HG03060 (cell line): ENCODE data around the gene PITPNB.

Source experiments
- ATAC-seq: cut with Tn5 transposase; IDR thresholded peaks from one replicate; pipeline ENCODE4 v1.9.1; 2021; ENCODE audit warnings: low read depth, moderate number of reproducible peaks; ENCODE audit not compliant: unreplicated experiment

Gene PITPNB

DNA sequence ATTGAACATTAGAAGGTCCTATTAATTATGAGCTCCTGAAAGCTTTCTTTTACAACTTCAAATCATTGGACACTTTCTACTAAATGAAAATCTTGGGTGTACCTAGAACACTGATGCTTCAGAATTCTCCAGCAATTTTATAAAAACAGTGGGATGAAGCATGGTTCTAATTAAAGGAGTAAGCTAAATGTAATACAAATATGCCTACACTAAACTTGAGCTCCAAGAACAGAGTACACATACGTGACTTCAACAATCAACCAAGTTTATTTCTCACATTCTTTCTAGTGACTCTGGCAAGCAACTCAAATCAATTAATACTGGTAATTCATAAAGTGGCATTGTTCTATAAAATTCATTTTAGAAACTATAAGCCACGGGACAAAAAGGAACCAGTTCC, 55.5 kb downstream of the PITPNB start:
- no peak for ATAC-seq

DNA sequence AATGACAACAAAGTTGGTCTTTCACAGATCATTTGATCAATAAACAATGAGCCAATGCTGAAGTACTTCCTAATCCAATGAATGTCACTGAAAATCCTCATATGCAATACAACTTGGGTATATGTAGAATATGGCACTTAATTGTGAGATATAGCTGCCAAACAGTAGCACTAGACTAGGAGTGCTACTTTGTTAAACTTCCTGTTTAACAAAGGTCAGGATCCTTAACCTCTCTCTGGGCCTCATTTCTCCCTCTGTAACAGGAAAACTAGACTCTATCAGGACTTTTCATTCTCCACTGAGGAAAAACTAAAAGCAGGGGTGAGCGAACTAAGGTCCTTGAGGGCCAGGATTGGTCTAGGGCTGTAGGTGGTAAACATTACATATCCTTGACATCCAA, 56.1 kb downstream of the PITPNB start:
- ATAC-seq, result no peak

DNA sequence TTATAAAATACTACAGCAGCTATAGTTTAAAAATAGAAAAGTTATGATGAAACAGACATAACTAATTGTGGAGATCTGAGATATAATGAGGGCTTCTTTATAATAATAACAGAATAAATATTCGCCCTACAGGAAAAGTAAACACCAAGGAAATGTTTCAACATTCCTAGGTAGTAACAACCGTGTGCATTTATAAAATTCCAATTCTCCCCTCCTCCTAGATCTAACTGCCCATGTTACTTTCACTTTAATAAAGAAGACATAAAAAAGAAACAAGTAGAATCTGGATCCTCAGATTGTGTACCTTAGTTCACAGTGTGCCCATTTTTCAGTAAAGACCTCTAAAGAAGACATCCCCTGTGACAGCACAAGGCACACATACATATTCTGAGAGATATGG, 59.7 kb downstream of the PITPNB start:
- no peak for ATAC-seq

DNA sequence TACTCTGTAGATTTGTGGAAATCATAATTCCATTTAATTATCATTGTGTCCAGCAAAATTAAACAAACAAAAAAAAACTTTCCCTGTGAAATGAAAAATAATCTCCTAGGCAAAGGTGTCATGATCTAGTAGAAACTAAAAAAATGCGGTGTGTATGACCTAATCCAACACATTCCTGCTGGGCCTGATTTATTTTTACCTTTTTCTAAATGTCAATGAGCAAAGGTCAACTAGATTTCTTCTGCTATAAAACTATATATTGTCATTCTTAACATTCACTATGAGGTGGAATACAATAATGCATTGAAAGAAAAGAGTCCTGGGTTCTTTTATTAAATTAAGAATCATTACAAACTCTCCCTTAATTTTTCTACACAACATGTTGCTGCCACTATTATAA, 60.4 kb downstream of the PITPNB start:
- ATAC-seq, result no peak

DNA sequence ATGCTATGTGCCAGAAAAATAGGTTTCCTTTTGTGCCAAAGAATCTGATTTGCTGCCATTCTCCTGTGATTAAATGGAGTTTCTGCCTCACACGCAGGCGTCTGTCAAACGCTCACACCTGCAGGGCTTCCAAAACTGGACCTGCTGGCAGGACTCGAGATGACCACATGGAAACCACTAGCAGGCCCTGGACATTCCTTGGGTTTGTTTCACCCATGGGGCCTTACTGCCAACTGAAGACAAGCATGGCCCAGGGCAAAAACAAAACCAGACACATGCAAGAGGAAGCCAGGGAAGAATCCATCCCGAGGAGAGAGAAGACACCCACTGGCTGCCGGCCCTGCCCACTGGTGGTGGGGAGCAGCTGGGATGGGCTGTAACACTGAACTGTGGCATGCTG, 61.6 kb downstream of the PITPNB start:
- no peak for ATAC-seq

DNA sequence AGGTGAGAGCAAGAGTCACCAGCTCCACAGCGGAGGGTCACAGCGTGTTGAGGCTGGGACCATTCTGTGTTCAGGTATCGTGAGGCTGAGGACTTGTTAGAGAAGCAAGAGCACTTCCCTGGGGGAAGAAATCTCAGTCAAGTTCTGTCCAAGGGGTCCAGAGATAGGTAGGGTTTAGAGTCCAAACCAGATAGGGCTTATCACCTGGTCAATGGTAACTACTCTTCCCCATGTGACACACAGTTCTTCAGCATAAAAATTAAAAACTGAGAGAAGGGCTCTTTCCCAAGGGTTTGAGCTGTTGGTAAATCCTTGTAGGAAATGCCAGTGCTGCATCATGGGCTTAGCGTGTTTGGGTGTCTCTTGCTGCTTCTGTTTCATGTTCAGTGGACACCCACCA, 62.7 kb downstream of the PITPNB start:
- ATAC-seq, result no peak

DNA sequence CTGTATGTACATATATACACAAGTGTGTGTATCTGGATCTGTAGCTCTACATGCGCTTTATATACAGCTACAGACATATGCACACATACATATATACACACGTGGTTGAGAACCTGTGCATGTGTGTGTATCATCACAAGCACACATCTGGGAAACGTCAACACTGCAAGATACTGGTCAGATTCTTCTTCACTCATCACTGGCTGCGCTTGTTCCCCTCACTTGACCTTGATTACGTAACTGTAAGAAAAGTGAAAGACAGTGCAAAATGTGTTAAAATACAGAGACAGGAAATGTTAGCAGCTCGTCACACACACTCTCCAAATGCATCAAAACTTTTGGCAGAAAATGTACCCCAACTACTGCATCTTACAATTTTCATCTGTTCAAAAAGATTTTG, 65.6 kb downstream of the PITPNB start:
- no peak for ATAC-seq

DNA sequence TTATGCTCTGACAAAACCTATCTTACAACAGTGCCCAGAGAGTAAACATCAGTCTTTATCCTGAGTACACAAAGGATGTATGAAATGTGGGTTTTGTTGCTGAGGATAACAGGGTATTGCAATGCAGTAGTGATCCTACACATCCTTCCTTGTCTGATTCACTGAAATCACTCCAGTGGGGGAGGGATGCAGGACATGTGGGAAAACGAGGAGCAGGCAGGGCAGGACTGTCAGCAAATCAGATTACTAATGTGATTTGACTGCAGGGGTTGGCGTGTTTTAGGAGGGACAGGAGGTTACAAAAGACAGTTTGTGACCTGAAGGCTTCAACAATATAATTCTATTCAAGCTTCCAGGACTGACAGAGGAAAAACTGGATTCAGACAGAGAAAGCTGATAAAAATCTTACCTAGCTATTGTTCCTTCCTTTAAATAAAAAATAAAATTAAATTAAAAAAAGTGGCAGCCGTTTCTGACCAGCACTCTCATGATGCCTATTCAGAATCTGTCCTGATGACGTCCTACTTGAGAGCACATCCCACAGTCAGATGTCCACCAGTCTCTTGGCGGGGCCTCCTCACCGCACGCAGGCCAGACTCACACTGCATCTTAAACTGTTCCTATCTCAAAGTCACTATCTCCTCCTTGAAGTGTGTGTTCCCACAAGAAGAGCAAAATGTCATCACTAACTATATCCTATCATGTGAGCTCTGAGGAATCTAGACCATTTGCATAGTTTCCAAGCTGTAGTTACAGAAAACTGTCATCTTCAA, 66.9 kb downstream of the PITPNB start:
- no peak for ATAC-seq

DNA sequence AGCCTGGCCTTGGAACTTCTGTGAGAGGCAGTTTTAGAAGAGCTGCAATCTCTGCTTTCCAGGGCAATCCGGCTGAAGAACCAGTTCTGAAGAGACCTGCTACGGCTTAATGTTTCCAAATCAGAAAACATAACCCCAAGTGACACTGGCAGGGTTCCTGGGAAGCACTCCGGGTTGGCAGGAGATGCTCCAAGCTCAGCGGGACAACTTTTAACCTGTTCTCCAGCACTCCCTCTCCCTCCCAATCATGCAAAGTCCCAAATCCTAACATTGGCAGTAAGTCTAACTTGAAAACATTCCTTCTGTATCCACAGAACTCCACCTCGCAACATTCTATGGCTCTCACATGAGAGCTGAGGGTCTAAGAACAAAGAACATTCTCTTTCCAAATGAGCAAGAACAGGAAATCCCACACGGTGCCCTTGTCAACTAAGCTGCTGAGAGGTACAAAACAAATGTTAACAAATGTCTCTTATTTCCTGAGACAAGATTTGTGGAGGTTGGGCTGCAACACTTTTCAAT, 69.0 kb downstream of the PITPNB start:
- no peak for ATAC-seq

DNA sequence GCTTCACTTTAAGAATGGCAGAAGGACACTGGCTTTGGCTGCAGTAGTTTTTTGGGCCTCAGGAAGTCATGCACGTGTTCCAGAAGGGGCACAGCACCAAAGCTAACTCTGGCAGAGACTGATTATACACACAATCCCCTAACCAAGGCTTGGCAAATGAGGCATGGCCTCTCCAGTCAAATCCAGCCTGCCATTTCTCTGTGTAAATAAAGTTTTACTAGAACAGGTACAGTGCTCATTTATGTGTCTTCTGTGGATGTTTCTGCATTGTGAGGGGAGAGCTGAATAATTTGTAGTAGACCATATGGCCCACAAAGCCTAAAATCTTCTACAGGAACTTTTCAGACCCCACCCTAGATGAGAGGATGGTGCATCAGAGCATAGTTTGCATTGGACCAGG, 71.1 kb downstream of the PITPNB start:
- ATAC-seq, result no peak

DNA sequence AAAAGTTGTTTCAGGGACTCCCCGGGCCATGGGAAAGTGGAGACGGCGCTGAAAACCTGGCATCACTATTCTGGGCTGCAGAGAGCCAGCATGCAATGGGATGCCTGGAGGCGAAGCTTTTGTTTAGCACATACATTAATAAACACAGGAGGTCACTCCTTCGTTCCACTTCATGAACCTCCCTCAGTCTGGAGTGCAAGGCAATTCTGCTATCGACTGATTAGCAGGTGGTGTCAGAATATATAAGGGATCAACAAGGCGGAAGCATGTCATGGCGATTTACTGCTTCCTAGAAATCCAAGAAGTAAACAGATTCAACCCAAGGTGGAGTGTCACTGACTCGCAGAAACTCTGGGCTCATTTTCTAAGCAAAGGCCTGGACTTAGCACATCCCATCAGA, 72.1 kb downstream of the PITPNB start:
- no peak for ATAC-seq

DNA sequence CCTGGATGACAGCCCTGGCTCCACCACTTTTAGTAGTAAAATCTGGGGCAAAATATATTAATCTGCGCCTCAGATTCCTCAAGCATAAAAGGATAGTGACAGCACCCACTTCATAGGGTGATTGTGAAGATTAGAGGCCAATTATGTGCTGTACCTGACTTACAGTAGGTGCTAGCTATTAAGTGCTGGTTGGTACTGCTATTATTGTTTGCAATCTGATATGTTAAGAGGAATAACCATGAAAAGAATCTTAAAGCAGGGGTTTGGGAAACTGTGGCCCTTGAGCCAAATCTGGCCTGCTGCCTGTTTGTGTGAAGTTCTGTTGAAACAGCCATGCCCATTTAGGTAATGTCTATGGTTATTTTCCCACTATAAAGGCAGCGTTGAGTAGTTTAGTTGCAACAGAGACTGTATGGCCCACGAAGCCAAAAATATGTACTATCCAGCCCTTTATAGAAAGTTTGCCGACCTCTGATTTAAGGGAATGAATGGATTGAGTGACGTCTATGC, 72.8 kb downstream of the PITPNB start:
- ATAC-seq, result no peak

DNA sequence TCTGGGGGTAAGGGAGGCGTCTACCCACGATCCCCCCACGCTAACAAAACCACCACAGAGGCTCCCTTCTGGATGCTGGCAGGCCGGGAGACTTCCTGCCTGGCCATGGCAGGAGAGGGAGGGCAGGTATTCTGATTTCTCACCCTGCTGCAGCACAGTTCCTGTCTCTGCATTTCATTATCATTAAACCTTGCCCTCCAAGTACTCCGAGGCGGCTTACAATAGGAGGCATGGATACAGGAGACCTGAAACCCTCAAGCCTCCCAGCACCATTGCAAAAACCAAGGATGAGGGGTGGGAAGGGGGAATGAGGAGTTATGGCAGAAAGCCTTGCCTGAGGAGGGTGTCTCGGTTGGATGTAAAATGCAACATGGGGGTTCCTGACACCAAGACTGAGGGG, 73.4 kb downstream of the PITPNB start:
- no peak for ATAC-seq

DNA sequence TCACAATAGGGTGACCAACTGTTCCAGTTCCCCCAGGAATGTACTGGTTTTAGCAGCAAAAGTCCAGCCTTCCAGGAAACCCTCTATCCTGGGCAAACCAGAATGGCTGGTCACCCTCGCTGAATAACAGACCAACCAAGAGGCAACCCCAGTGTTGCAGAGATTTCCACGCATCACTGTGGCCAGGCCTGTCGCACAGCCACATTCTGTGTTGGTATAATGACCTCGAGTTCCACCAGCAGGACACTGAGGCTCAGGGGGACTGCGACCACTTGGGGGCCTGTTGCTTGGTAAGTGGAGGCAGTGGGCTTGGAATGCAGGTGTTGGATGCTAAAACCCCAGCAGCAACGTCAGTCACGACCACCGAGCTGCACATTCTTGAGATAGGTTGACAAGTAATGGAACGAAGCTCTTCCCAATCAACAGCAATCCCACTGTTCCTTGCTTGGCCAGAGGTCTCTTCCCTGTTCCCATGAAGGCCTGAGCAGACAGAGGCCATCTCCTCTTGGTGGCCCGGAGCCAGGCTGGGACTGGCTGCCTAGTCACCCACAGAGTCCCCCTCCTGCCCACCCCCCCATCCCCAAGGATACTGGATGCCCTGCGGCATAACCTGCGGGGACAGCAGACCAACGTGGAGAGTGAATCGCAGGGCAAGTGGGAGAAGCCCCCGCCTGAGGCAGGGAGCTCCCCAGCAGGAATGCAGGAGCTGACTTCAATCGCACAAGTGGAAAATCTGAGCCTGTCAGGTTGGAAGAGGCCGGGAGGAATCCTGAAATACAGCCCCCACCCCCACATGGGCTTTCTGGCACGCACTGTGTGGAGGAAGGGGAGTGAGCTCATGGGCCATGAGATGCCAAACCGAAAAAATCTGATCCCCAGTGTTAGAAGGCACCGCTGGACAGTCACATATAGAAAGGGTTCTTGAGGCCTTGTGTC, 74.1 kb downstream of the PITPNB start:
- ATAC-seq, result no peak

DNA sequence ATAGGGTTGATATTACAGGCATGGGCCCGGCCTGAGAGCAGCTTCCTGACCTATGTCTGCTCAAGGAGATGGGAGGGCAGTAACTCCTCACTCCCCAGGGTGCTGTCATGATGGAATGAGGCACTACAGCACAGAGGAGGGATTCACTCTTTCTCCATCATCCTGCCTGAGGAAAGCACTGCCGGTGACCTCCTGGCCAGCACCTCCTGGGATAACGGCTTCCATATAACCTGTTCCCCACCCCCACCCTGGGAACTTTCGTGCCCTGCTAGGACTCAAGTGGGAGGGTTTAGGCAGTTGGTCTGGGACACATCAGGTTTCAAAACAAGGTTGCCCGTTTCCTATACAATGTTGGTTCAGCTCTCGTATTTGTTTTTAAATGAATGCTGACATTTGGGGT, 74.8 kb downstream of the PITPNB start:
- no peak for ATAC-seq

DNA sequence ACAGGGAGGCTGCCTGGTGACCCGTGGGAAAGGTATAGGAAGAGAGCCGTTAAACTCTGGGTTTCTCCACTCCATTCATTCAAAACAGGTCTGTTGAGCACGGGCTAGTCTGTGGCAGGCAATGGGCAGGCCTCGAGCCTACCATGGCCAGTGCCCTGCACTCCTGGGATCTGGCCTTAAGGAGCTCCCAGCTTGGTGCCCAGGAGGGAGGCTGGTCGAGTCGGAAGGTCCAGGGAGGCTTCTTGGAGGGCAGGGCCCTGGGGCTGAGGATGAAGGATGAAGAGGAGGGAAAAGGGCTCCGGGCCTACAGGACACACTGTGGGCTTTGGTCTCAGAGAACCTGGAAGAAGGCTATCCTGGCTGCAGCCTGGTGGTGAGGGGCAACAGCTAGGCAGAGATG, 75.6 kb downstream of the PITPNB start:
- ATAC-seq, result no peak

DNA sequence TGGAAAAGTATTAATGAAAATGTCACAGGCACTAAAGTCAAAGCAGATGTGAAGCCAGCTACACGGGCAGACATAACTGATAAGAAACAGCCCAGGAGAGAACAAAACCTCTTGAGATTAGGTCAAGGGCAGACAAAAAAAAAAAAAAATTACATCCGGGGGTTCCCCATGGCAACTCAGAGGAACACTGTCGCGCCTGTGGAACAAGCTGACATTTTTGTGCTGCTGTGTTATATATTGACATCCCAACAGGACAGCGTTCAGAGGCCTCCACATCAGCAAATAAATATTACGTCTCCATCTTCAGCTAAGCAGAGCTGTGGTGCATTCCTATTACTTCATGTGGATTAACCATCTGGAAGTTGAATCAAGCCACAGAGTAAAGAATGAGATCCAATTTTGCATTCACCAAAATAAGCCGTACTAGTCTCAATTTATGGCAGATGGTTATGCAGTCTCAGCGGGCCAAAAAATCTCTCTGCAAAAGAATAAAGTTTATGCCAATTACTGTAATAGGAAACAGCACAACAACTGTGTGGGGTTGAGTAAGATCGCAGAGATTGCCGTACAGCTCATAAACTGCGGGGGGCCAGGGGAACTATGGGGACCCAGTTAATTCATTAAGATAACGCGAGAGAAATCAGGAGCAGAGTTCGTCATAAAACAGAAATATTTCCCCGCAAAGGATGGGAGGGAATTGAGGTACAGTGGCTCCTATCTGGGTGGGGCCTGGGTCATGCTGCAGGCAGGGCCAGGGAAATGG, 76.2 kb downstream of the PITPNB start:
- ATAC-seq, result no peak

DNA sequence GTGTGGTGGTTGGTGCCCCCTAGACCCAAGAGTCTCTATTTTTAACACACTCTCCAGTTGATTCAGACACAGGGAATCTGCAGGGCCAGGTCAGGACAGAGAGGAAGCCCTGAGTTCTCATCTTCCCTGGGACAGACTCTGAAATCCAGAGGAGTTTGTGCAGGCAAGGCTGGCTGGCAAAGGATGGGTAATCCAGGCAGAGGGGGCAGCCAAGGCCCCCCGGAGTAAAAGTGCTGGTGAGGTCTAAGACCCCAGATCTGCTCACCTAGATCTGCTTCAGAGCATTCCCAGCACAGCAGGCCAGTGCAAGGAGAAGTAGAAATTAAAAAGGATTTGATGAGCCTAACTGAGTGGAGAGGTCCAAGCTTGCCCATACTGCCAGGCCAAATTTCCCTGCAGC, 76.9 kb downstream of the PITPNB start:
- ATAC-seq, result no peak

DNA sequence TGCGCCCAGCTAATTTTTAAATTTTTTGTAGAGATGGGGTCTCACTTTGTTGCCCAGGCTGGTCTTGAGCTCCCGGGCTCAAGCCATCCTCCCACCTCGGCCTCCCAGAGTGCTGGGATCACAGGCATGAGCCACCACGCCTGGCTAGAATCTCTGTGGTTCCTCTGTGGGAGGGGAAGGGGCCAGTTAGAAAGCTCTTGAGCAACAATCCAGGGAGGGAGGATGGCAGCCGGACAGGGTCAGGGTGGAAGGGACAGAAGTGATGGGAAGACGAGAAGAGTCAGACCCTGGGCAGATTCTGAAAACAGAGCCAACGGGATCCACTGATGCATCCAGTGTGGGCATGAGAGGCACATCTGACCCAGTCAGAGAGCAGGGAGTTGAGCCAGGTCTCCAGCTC, 78.6 kb downstream of the PITPNB start:
- no peak for ATAC-seq

DNA sequence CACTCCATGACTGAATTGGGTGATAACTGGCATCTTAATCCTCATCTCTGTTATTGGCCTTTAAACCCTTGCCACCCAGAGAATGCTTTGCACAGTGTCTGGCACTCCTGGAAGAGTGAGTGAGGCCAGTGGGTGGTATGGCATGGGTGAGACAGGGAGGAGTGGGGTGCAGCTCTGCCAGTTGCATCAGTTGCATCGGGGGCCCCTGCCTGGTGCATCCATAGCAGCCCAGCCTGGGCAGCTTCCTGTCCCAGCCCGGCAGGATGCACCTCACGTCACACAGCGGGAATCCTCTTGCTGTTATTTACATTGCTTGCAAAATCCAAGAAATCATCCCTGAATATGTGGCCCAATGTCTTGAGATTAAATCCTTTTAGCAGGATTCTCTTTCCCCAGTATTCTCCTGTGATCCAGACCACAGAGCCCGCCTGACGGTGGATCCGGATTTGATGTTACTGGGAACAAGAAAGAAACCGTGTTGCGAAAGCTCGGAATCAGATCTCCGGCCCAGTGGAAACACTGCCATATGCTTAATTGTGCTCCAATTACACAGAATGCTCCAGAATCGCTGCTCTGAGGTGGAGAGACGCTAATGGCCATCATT, 79.9 kb downstream of the PITPNB start:
- no peak for ATAC-seq
